ENCODE measurements around the gene TULP4.

The TULP4 gene

DNA sequence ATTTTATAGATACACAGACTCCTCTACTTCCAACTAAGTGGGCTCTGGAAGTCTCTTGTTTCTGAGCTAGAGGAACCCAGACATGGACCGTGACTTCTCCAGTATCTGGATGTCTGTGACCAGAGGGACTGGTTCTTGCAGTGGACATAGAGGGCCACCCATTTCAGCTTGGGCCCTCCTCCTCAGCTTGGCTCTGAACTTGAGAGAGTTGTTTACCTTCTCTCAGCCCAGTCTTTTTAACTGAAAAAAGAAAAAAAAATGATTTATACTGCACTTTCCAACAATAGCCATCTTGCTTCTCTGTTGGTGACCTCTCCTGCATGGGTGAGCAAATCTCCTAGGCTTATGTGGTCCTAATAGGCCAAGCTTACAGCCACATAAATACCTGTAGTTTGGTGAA, 187.3 kb downstream of the TULP4 start:
- H3K27ac ChIP-seq: no peak overlapping the region
- H3K4me3 ChIP-seq: no peak overlapping the region
- H3K36me3 ChIP-seq: peaks cover 88% of the 10 kb centered on the region
- H3K9ac ChIP-seq: no peak overlapping the region
- H3K27me3 ChIP-seq: no peaks in the 10 kb centered on the region
- H3K9me3 ChIP-seq: no peaks in the 10 kb centered on the region
- no peak for TF ChIP-seq Cebpa-rat (IDR thresholded peaks at IDR 0.05)
- H4K20me1 ChIP-seq: no peaks in the 10 kb centered on the region
- H3K4me1 ChIP-seq: no peaks in the 10 kb centered on the region
- H3K4me2 ChIP-seq: no peak overlapping the region

DNA sequence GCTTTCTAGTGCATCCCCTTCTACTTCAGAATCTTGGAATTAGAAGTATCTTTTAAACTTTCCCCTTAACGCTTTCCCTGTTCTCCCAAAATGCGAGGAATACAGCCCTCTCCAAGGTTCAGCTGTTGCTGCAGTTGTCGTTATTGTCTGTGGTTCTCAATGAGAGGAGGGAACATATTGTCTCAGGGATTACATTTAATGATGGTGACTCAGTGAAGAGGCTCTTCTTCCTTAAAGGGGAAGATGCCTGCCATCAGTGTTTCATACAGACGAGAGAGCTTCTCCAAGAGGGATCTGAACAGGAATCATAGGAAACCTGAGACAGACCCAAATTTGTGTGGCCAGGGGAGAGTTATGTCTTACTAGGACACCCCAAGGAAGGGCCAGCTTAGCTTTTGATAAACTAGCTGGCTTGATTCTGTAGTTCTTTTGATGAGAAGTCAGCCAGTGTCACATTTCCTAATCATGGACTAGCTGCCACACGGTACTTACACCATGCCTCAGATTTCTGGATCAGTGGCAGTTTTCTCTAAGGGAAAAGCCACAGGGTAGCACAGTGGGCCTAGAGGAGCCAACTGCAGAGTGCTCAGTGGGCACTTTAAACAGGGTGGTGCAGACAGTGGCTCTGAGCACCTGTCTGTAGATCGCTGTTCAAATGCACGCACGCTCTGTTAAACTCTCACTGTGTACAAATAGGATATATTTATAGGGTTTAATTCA, 187.9 kb downstream of the TULP4 start:
- no peak overlapping the region for H3K27ac ChIP-seq

DNA sequence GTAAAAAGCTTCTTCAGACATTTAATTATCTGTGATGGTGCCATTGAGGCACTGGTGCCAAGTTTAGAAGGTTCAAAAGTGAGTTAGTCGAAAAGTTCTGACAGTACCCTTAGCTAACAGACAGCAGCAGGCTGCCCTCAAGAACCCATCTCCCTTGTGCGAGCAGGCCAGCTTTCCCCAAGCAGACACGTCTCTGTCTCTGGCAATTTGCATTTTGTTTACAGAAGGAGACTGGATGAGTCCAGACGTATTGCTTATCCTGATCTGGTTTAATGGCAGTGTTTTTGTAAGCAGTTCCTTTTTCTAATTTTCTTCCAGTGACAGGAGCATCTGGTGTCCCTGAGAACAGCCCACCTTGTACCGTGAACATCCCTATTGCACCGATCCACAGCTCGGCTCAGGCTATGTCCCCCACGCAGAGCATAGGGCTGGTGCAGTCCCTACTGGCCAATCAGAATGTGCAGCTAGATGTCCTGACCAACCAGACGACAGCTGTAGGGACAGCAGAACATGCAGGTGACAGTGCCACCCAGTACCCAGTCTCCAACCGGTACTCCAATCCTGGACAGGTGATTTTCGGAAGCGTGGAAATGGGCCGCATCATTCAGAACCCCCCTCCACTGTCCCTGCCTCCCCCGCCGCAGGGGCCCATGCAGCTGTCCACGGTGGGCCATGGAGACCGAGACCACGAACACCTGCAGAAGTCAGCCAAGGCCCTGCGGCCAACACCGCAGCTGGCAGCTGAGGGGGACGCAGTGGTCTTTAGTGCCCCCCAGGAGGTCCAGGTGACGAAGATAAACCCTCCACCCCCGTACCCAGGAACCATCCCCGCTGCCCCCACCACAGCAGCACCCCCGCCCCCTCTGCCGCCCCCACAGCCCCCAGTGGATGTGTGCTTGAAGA, 189.3 kb downstream of the TULP4 start:
- Histone ChIP-seq H3K27me3 (no peaks in the 10 kb centered on the region), H4K20me1 (no peaks in the 10 kb centered on the region), H3K4me3 (no peak overlapping the region), H3K36me3 (peaks cover 85% of the 10 kb centered on the region), H3K4me2 (no peak overlapping the region), H3K4me1 (no peaks in the 10 kb centered on the region), H3K27ac (no peak overlapping the region), H3K9ac (no peak overlapping the region), H3K9me3 (no peaks in the 10 kb centered on the region)
- TF ChIP-seq Cebpa-rat (IDR thresholded peaks at IDR 0.05): no peak

More for the DNA sequence above, 187.9 kb downstream of the TULP4 start:
- no peak overlapping the region for H3K9ac ChIP-seq
- no peak overlapping the region for H3K4me3 ChIP-seq
- H4K20me1 ChIP-seq: no peaks in the 10 kb centered on the region
- no peak for TF ChIP-seq Cebpa-rat (IDR thresholded peaks at IDR 0.05)
- no peak overlapping the region for H3K4me2 ChIP-seq
- H3K36me3 ChIP-seq: peaks cover 88% of the 10 kb centered on the region
- no peaks in the 10 kb centered on the region for H3K9me3 ChIP-seq
- no peaks in the 10 kb centered on the region for H3K4me1 ChIP-seq
- no peaks in the 10 kb centered on the region for H3K27me3 ChIP-seq

DNA sequence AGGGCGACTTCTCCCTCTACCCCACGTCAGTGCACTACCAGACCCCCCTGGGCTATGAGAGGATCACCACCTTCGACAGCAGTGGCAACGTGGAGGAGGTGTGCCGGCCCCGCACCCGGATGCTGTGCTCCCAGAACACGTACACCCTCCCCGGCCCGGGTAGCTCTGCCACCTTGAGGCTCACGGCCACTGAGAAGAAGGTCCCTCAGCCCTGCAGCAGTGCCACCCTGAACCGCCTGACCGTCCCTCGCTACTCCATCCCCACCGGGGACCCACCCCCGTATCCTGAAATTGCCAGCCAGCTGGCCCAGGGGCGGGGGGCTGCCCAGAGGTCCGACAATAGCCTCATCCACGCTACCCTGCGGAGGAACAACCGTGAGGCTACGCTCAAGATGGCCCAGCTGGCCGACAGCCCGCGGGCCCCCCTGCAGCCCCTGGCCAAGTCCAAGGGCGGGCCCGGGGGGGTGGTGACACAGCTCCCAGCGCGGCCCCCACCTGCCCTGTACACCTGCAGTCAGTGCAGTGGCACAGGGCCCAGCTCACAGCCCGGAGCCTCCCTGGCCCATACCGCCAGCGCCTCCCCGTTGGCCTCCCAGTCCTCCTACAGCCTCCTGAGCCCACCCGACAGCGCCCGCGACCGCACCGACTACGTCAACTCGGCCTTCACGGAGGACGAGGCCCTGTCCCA, 190.1 kb downstream of the TULP4 start:
- peaks cover 89% of the 10 kb centered on the region for H3K36me3 ChIP-seq

DNA sequence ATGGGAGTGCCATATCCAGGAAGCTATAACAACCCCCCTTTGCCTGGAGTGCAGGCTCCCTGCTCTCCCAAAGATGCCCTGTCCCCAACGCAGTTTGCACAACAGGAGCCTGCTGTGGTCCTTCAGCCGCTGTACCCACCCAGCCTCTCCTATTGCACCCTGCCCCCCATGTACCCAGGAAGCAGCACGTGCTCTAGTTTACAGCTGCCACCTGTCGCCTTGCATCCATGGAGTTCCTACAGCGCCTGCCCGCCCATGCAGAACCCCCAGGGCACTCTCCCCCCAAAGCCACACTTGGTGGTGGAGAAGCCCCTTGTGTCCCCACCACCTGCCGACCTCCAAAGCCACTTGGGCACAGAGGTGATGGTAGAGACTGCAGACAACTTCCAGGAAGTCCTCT, 191.0 kb downstream of the TULP4 start:
- peaks cover 84% of the 10 kb centered on the region for H3K36me3 ChIP-seq
- H3K9ac ChIP-seq: no peak overlapping the region
- no peaks in the 10 kb centered on the region for H3K9me3 ChIP-seq
- H3K27ac ChIP-seq: no peak overlapping the region
- TF ChIP-seq Cebpa-rat (IDR thresholded peaks at IDR 0.05): no peak
- H3K4me3 ChIP-seq: no peak overlapping the region
- no peak overlapping the region for H3K4me2 ChIP-seq
- H4K20me1 ChIP-seq: no peaks in the 10 kb centered on the region
- H3K27me3 ChIP-seq: no peaks in the 10 kb centered on the region
- H3K4me1 ChIP-seq: no peaks in the 10 kb centered on the region

More for the DNA sequence above, 190.1 kb downstream of the TULP4 start:
- Histone ChIP-seq H3K4me1 (no peaks in the 10 kb centered on the region), H3K9me3 (no peaks in the 10 kb centered on the region), H3K27ac (no peak overlapping the region), H3K27me3 (no peaks in the 10 kb centered on the region), H3K4me2 (no peak overlapping the region), H3K4me3 (no peak overlapping the region), H3K9ac (no peak overlapping the region), H4K20me1 (no peaks in the 10 kb centered on the region)
- no peak for TF ChIP-seq Cebpa-rat (IDR thresholded peaks at IDR 0.05)

DNA sequence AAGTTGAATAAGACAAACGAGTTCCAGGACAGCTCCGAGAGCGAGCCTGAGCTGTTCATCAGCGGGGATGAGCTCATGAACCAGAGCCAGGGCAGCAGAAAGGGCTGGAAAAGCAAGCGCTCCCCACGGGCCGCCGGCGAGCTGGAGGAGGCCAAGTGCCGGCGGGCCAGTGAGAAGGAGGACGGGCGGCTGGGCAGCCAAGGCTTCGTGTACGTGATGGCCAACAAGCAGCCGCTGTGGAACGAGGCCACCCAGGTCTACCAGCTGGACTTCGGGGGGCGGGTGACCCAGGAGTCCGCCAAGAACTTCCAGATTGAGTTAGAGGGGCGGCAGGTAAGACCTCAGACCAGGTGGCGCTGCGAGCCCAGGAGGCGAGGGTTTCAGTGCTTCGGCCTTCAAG, 191.6 kb downstream of the TULP4 start:
- H4K20me1 ChIP-seq: no peaks in the 10 kb centered on the region
- no peaks in the 10 kb centered on the region for H3K4me1 ChIP-seq
- H3K9me3 ChIP-seq: no peaks in the 10 kb centered on the region
- no peak overlapping the region for H3K9ac ChIP-seq
- H3K27ac ChIP-seq: no peak overlapping the region
- TF ChIP-seq Cebpa-rat (IDR thresholded peaks at IDR 0.05): no peak
- no peak overlapping the region for H3K4me2 ChIP-seq
- no peak overlapping the region for H3K4me3 ChIP-seq
- no peaks in the 10 kb centered on the region for H3K27me3 ChIP-seq
- H3K36me3 ChIP-seq: peaks cover 78% of the 10 kb centered on the region

DNA sequence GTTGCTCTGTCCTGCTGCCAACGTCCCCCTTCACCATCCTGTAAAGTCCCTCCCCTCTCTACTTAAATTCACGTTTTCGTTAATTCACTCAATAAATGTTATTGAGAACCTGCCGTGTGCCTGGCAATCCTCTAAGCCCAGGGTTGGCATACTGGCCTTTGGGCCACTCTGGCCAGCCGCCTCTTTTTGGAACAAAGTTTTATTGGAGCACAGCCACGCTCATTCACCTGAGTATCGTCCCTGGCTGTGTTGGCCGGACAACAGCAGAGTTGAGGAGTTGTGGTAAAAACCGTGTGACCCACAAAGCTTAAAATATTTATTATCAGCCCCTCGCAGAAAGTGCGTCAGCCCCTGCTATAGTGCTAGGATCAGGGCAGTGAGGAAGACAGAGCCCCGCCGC, 192.9 kb downstream of the TULP4 start:
- Histone ChIP-seq H3K27ac (no peak overlapping the region), H4K20me1 (no peaks in the 10 kb centered on the region), H3K4me3 (no peak overlapping the region), H3K36me3 (peaks cover 68% of the 10 kb centered on the region), H3K9ac (no peak overlapping the region), H3K4me2 (no peak overlapping the region), H3K27me3 (no peaks in the 10 kb centered on the region), H3K9me3 (no peaks in the 10 kb centered on the region), H3K4me1 (no peaks in the 10 kb centered on the region)
- no peak for TF ChIP-seq Cebpa-rat (IDR thresholded peaks at IDR 0.05)

DNA sequence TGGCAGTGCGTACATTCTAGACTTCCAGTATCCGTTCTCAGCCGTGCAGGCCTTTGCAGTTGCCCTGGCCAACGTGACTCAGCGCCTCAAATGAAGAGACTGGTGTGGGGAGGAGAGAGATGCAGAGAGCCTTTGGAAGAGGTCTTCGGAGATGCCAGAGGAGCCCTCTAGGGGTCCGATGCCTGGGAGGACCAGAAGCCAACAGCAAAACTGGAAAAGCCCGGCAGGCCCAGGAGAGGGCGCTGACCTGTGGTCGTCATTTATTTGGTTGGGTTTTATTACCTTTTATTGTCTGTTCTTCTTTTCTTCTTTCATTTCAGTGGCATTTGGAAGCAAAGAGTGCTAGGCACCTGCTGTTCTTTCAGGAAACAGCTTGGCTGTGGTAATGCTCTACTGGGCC, 194.3 kb downstream of the TULP4 start:
- Histone ChIP-seq H3K36me3 (peaks cover 54% of the 10 kb centered on the region), H3K9me3 (no peaks in the 10 kb centered on the region), H3K4me1 (no peaks in the 10 kb centered on the region), H3K4me2 (no peak overlapping the region), H3K27me3 (no peaks in the 10 kb centered on the region), H3K27ac (no peak overlapping the region), H4K20me1 (no peaks in the 10 kb centered on the region), H3K4me3 (no peak overlapping the region), H3K9ac (no peak overlapping the region)
- no peak for TF ChIP-seq Cebpa-rat (IDR thresholded peaks at IDR 0.05)

DNA sequence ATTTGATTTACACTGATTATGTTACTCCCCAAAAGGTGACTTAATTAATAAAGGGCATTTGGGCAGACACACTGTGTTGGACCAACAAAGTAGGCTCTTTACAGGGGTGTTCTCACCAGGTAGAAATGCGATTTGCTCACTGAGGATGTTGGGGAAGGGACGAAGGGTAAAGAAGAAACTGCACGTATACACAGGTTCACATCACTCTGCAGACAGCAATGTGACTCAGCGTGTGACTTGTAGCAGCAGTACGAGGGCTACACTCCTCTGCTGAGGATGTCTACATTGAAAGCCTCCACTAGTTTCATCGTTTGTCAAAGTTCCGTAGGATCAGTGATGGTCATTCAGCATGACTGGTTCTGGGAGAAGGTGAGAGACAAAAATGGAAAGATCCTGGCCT, 194.9 kb downstream of the TULP4 start:
- H3K27me3 ChIP-seq: no peaks in the 10 kb centered on the region
- H3K4me2 ChIP-seq: no peak overlapping the region
- no peaks in the 10 kb centered on the region for H3K9me3 ChIP-seq
- H3K4me3 ChIP-seq: no peak overlapping the region
- H3K36me3 ChIP-seq: peaks cover 49% of the 10 kb centered on the region
- TF ChIP-seq Cebpa-rat (IDR thresholded peaks at IDR 0.05): no peak
- H3K9ac ChIP-seq: no peak overlapping the region
- no peaks in the 10 kb centered on the region for H4K20me1 ChIP-seq
- H3K4me1 ChIP-seq: no peaks in the 10 kb centered on the region
- no peak overlapping the region for H3K27ac ChIP-seq

DNA sequence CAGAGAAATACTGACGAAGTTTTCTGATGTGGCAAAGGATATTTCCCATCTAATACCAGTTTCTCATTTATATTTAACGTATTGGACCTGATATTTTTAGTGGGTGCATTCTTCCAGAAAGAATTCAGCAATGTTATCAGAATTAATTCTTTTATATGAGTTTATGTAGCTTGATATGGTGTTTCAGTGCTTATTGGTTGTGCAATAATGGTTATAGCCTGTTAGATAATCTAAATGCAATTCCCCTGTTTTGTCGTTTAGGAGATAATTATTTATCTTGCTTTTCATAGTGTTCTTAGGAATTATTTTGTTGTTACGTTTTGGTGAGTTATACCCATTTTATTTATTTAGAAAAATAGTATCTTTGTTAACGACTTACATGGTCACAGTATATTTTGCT, 196.2 kb downstream of the TULP4 start:
- Histone ChIP-seq H4K20me1 (no peaks in the 10 kb centered on the region), H3K27ac (no peak overlapping the region), H3K27me3 (no peaks in the 10 kb centered on the region), H3K4me2 (no peak overlapping the region), H3K9ac (no peak overlapping the region), H3K36me3 (peaks cover 36% of the 10 kb centered on the region), H3K9me3 (no peaks in the 10 kb centered on the region), H3K4me3 (no peak overlapping the region), H3K4me1 (no peaks in the 10 kb centered on the region)
- TF ChIP-seq Cebpa-rat (IDR thresholded peaks at IDR 0.05): no peak; the same call in 1 of the 2 replicates
